Stimulated activated naive B cell treated with anti-CD40 and anti-IgM and Interleukin-4, amounts not matched to agents 10 μg/mL and 1 μg/mL and 100 μg/mL, for 72 hours (primary cell): Measurements from ENCODE around the gene DDIAS.
"Not testable (repeated sequence)": the region's sequence is repeated elsewhere in the genome, so short reads cannot be mapped to it uniquely, and the experiment has no call there.

Experiments used
- ATAC-seq, 2 donors: fragments of 150-1000 bp; cut with Tn5 transposase; replicated peaks; 2 replicates each; pipeline ENCODE4 v1.10.0; 2021; ENCODE audit warnings: moderate library complexity in 1 of 2
- DNase-seq: peaks from one replicate; pipeline ENCODE4 v3.0.0; 2021
- H3K27ac Mint-ChIP-seq: one replicate; pipeline ENCODE4 v1.8.0; 2022; ENCODE audit warnings: mild to moderate bottlenecking, mixed read lengths
- H3K27me3 Mint-ChIP-seq, 2 donors: one replicate each; pipeline ENCODE4 v1.8.0; 2022; ENCODE audit warnings: mixed read lengths in 2 of 2
- H3K36me3 Mint-ChIP-seq, 2 donors: one replicate each; pipeline ENCODE4 v1.8.0; 2022; ENCODE audit warnings: mixed read lengths in 2 of 2, mild to moderate bottlenecking in 1 of 2
- H3K4me1 Mint-ChIP-seq, 2 donors: one replicate each; pipeline ENCODE4 v1.8.0; 2022; ENCODE audit warnings: mixed read lengths in 2 of 2, mild to moderate bottlenecking in 1 of 2
- H3K4me3 Mint-ChIP-seq, 2 donors: one replicate each; pipeline ENCODE4 v1.8.0; 2022; ENCODE audit warnings: mild to moderate bottlenecking in 2 of 2, mixed read lengths in 2 of 2, moderate library complexity in 1 of 2
- H3K9me3 Mint-ChIP-seq, 2 donors: one replicate each; pipeline ENCODE4 v1.8.0; 2022; ENCODE audit warnings: mixed read lengths in 2 of 2, mild to moderate bottlenecking in 1 of 2

DDIAS gene

DNA sequence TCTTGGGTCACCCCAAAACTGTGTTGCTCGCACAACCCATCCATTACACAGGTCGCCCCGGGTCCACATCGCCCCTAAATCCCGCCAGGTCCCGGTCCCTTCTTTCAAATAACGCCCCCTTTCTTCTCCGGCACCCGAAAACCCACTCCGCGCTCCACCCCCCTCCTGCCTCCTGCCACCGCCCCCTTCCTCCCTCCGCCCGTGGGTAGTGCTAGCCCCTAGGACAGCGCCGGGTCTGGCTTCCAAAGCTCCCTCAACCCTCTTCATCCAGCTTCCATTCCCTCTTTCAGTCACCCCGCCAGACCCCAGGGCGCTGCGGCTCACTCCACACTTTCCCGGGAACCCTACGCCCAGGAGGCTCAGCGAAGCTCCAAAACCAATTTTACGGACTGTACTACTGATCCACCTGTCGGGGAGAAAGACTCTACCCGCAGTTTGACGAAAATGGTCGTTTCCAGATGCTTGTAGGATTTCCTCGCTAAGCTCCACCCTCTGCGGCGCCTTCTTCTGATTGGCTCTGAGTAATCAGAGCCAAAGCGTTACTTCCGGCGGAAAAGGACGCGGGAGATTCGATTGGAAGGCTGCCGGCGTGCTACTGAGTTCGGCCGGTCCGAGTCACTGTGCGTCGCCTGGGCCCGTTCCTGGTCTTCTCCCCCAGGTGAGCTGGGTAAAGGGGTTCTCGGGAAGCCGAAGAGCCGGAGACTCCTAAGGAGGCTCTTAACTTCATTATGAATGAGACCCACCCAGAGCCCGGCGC lies at the start of gene DDIAS:
DDIAS (plus strand) TSS at position 572 of the 757 bp plus-strand sequence. CDS start 13,003 bp downstream, outside the sequence.
- peaks cover 4 to 5% of the 10 kb centered on the region in 2 donors for H3K36me3 Mint-ChIP-seq
- H3K4me3 Mint-ChIP-seq, result peak within 1 kb of the TSS; percentile 89 to 94
- H3K27me3 Mint-ChIP-seq, result no peaks in the 10 kb centered on the region
- DNase-seq, result peak; percentile 92
- peaks cover 26 to 46% of the 10 kb centered on the region in 2 donors for H3K4me1 Mint-ChIP-seq
- peaks cover 2 to 3% of the 10 kb centered on the region in 2 donors for H3K9me3 Mint-ChIP-seq
- H3K27ac Mint-ChIP-seq, result peak within 1 kb of the TSS; percentile 98
- peak; percentile 69 to 74 for ATAC-seq

DNA sequence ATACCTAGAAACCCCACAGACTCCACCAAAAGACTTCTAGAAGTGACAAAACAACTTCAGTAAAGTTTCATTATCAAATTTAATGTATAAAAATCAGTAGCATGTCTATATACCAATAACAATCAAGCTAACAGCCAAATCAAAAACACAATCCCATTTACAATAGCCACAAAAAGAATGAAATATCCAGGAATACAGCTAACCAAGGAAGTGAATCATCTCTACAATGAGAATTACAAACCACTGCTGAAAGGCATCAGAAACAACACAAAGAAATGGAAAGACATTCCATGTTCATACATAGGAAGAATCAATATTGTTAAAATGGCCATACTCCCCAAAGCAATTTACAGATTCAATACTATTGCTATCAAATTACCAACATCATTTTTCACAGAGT lies 47.3 kb upstream of the DDIAS start:
- Mint-ChIP-seq H3K9me3 (peaks cover 0 to 3% of the 10 kb centered on the region in 2 donors), H3K27ac (no peak overlapping the region), H3K4me1 (peaks cover 12 to 22% of the 10 kb centered on the region in 2 donors), H3K27me3 (no peaks in the 10 kb centered on the region), H3K4me3 (no peak overlapping the region), H3K36me3 (peaks cover 14 to 31% of the 10 kb centered on the region in 2 donors)
- no peak for ATAC-seq
- DNase-seq, result no peak

DNA sequence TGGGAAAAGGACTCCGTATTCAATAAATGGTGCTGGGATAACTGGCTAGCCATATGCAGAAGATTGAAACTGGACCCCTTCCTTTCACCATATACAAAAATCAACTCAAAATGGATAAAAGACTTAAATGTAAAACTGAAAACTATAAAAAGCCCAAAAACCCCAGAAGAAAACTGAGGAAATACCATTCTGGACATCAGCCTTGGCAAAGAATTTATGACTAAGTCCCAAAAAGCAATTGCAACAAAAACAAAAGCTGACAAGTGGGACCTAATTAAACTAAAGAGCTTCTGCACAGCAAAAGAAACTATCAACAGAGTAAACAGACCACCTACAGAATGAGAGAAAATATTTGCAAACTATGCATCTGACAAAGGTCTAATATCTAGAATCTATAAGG lies 46.6 kb upstream of the DDIAS start:
- H3K4me1 Mint-ChIP-seq, result peaks cover 12 to 22% of the 10 kb centered on the region in 2 donors
- H3K27me3 Mint-ChIP-seq, DNase-seq, H3K9me3 Mint-ChIP-seq, H3K4me3 Mint-ChIP-seq, H3K27ac Mint-ChIP-seq, ATAC-seq: not testable (repeated sequence)
- H3K36me3 Mint-ChIP-seq, result peaks cover 12 to 31% of the 10 kb centered on the region in 2 donors

GRCh38 chr11:82855616-82856015 lies 45.9 kb upstream of the DDIAS start:
- Mint-ChIP-seq H3K4me3 (no peak overlapping the region), H3K27ac (no peak overlapping the region), H3K9me3 (peaks cover 0 to 3% of the 10 kb centered on the region in 2 donors), H3K27me3 (no peaks in the 10 kb centered on the region), H3K36me3 (peaks cover 12 to 28% of the 10 kb centered on the region in 2 donors), H3K4me1 (peaks cover 12 to 22% of the 10 kb centered on the region in 2 donors)
- ATAC-seq, result no peak
- DNase-seq, result no peak

DNA sequence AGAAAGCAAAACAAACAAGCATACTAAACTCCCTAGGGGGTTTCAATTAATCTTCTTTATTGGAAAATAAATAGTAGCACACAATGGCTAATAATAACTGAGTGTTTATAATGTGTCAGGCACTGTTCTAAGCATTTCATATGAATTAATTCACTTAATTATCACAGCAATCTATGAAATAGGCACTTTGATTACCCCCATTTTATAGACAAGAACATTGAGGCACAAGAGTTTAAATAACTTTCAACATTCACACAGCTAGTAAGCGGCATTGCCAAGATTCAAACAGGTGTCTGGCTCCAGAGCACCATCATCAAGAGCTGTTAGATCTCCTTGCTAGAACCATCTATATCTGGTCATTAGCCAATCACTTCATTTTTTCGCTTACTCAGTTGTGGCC lies 44.4 kb upstream of the DDIAS start:
- no peak for DNase-seq
- Mint-ChIP-seq H3K27me3 (no peaks in the 10 kb centered on the region), H3K4me1 (peaks cover 12 to 22% of the 10 kb centered on the region in 2 donors), H3K27ac (no peak overlapping the region), H3K4me3 (no peak overlapping the region), H3K36me3 (peaks cover 9 to 21% of the 10 kb centered on the region in 2 donors), H3K9me3 (peaks cover 0 to 3% of the 10 kb centered on the region in 2 donors)
- ATAC-seq, result no peak

GRCh38 chr11:82858133-82858532 lies 43.4 kb upstream of the DDIAS start:
- no peaks in the 10 kb centered on the region for H3K27me3 Mint-ChIP-seq
- no peak overlapping the region for H3K4me3 Mint-ChIP-seq
- ATAC-seq (no peak), DNase-seq (no peak)
- H3K9me3 Mint-ChIP-seq, result peaks cover 0 to 3% of the 10 kb centered on the region in 2 donors
- peaks cover 16 to 28% of the 10 kb centered on the region in 2 donors for H3K4me1 Mint-ChIP-seq
- peaks cover 9 to 21% of the 10 kb centered on the region in 2 donors for H3K36me3 Mint-ChIP-seq
- H3K27ac Mint-ChIP-seq, result no peak overlapping the region

DNA sequence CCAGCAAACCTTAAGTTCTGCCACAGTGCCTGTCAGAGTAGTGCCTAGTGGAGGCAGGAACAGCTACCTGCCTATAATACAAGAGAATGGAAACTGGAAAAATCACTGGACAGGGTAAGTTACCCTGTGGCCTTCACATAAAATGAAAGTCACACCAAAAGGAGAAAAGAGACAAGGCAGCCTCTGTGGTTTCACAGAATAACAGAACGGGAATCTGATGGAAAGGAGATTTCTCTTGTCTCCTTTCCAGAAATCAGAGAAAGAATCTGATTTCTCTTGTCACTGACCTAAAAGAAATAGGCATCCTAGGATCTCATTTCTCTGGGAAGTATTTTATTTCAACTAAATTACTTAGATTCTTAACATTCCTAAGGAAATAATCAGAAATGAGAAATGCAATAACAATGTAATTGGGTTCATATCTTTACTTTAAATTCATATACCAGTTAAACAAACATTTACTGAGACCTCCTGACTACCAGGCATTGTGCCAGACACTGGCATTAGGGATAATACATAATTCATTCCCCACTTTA lies 42.9 kb upstream of the DDIAS start:
- ATAC-seq (no peak), DNase-seq (no peak)
- Mint-ChIP-seq H3K27me3 (no peaks in the 10 kb centered on the region), H3K4me1 (peaks cover 16 to 26% of the 10 kb centered on the region in 2 donors), H3K27ac (no peak overlapping the region), H3K36me3 (peaks cover 9 to 21% of the 10 kb centered on the region in 2 donors), H3K4me3 (no peak overlapping the region), H3K9me3 (peaks cover 0 to 3% of the 10 kb centered on the region in 2 donors)

GRCh38 chr11:82859750-82860149 lies 41.8 kb upstream of the DDIAS start:
- Mint-ChIP-seq H3K4me1 (peaks cover 12 to 20% of the 10 kb centered on the region in 2 donors), H3K36me3 (peaks cover 9 to 14% of the 10 kb centered on the region in 2 donors), H3K4me3 (no peak overlapping the region), H3K27ac (no peak overlapping the region), H3K9me3 (peaks cover 0 to 3% of the 10 kb centered on the region in 2 donors), H3K27me3 (no peaks in the 10 kb centered on the region)
- no peak for ATAC-seq
- DNase-seq, result no peak

DNA sequence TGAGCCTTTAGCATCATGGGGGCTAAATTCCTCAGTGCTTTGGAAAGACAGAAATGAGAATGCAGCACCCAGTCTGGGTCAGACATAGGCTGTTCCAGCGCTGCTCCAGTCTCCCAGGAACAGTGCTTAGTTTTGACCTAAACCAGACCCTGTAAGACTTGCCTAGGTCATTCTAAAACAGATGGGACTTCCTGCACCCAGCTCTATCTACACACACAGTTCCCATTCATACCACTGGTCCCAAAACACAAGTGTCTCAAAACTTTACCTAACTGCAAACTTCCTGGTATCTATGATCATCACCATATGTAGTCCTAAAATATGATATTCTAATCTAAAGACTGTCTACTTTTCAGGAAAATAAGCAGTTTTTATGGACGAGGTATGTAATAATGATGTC lies 39.2 kb upstream of the DDIAS start:
- no peak for ATAC-seq
- Mint-ChIP-seq H3K4me1 (peaks cover 14 to 19% of the 10 kb centered on the region in 2 donors), H3K9me3 (no peaks in the 10 kb centered on the region), H3K27ac (no peak overlapping the region), H3K36me3 (peaks cover 0 to 8% of the 10 kb centered on the region in 2 donors), H3K27me3 (no peaks in the 10 kb centered on the region), H3K4me3 (no peak overlapping the region)
- no peak for DNase-seq

- Mint-ChIP-seq H3K27ac (peak overlapping the region; percentile 14), H3K9me3 (no peaks in the 10 kb centered on the region), H3K36me3 (peaks cover 0 to 3% of the 10 kb centered on the region in 2 donors), H3K27me3 (no peaks in the 10 kb centered on the region), H3K4me1 (peaks cover 15 to 24% of the 10 kb centered on the region in 2 donors), H3K4me3 (no peak overlapping the region)
- DNase-seq, result no peak
- ATAC-seq, result no peak
Measured at GRCh38 chr11:82863209-82863608, 38.3 kb upstream of the DDIAS start.

DNA sequence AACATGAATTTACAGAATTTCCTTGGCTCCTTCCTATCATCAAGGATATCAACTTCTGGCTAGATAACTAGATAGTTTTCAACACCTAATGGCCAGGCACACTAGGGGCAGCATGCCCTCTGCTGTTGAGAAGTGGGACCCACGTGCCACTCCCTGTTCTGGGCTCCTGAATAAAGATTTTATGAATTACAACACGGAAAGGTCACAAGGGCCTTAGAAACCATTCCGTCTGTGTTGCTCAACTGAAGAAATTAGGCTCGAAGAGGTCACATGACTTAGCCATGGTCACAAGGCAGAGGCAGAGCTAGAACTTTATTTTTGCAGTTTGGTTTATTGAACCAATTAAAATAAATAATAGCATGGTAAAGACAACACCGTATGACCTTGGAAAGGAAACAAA lies 37.3 kb upstream of the DDIAS start:
- H3K27ac Mint-ChIP-seq, result no peak overlapping the region
- DNase-seq, result peak; percentile 13
- ATAC-seq, result peak; percentile 72 to 74

DNA sequence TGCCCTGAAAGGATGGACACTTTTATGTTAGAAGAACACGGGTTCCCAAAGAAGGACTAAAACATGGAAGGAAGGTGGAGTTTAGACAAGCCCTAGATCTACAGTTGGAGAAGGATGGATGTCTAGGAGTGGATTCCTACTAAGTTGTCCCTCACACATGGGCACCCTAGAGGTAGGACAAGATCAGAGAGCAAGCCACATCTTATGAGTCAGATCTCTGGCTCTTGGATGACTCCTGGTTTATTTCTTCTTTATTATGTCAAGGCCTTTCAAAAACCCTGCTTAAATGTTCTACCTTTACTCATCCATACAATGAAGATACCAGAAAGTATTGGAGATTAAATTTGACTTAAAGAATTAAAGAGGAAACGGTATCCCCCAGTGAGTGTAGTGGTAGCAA lies 35.7 kb upstream of the DDIAS start:
- H3K9me3 Mint-ChIP-seq, result no peaks in the 10 kb centered on the region
- H3K27ac Mint-ChIP-seq, result no peak overlapping the region
- no peaks in the 10 kb centered on the region for H3K27me3 Mint-ChIP-seq
- peaks cover 24 to 40% of the 10 kb centered on the region in 2 donors for H3K4me1 Mint-ChIP-seq
- DNase-seq (no peak), ATAC-seq (no peak)
- H3K36me3 Mint-ChIP-seq, result no peaks in the 10 kb centered on the region
- H3K4me3 Mint-ChIP-seq, result no peak overlapping the region

More for the DNA sequence above, 37.3 kb upstream of the DDIAS start:
- Mint-ChIP-seq H3K4me1 (peaks cover 17 to 28% of the 10 kb centered on the region in 2 donors), H3K27me3 (no peaks in the 10 kb centered on the region), H3K36me3 (no peaks in the 10 kb centered on the region), H3K9me3 (no peaks in the 10 kb centered on the region), H3K4me3 (no peak overlapping the region)

GRCh38 chr11:82867495-82868082 lies 33.9 kb upstream of the DDIAS start:
- H3K4me3 Mint-ChIP-seq, result peak overlapping the region; percentile 44 to 75
- ATAC-seq (peak; percentile 82 to 87), DNase-seq (peak; percentile 58)
- no peaks in the 10 kb centered on the region for H3K36me3 Mint-ChIP-seq
- peak overlapping the region; percentile 14 for H3K27ac Mint-ChIP-seq
- H3K4me1 Mint-ChIP-seq, result peaks cover 27 to 45% of the 10 kb centered on the region in 2 donors
- no peaks in the 10 kb centered on the region for H3K9me3 Mint-ChIP-seq
- no peaks in the 10 kb centered on the region for H3K27me3 Mint-ChIP-seq

DNA sequence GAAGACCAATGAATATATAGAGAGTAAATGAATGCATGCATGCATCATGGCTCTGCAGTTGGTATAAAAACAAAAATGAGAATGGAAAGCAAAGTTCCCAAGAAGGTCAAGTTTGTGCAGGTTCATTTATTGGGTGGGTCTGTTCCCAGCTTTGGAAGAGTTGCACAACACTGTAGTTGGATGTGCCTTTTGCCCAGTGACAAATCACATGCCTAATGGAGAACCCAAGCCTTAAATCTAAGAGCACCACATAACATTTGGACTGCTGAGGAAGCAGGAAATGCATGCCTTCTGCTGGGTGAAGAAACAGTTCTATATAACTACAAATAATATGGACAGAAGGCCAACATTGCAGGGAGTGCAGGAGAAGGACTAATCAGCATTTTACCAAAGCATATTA lies 31.9 kb upstream of the DDIAS start:
- H3K27me3 Mint-ChIP-seq, result no peaks in the 10 kb centered on the region
- DNase-seq, result no peak
- H3K36me3 Mint-ChIP-seq, result no peaks in the 10 kb centered on the region
- no peak for ATAC-seq
- H3K4me3 Mint-ChIP-seq, result no peak overlapping the region
- no peaks in the 10 kb centered on the region for H3K9me3 Mint-ChIP-seq
- H3K4me1 Mint-ChIP-seq, result peaks cover 25 to 48% of the 10 kb centered on the region in 2 donors
- H3K27ac Mint-ChIP-seq, result no peak overlapping the region
